ENCODE measurements around the gene ZNF592. TPM values are rescaled to one million over a fixed set of nuclear protein-coding genes. Genes with fewer than 3 reads are reported as not detected.

Gene ZNF592
- total and polyA plus RNA-seq, 11 donors, result 9.7 to 28.6 (median 21.2) TPM

DNA sequence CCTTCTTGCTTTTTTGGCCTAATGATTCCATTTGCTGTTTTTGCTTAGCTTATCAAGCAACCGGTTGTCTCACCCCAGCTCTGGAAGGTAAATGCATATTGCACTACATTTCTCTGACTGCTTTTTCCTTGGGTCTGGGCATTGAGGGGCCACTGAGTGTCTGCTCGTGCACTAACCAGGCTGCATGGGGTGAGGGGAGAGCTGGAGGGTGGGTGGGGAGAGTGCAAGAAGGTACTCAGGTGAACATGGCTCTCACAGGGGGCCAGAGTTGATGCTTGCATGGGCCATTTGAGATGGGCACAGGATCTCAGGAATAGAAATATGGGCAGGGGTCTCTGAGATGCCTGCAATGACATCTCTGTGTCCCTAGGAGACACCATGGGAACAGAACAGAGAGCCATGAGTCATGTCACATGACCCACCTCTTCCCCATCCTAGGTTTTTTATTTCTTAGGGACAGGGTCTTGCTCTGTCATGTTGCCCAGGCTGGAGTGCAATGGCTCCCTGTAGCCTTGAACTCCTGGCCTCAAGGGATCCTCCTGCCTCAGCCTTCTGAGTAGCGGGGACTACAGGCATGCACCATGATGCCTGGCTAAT, 75.0 kb downstream of the ZNF592 start:
- Histone ChIP-seq H3K4me3 (no peak overlapping the region), H3K4me1 (peaks cover 13 to 100% (median 93%) of the 10 kb centered on the region in 12 donors), H3K27ac (peak overlapping the region; percentile 29 to 99 (median 96)), H3K27me3 (no peaks in the 10 kb centered on the region), H3K36me3 (peaks cover 0 to 33% (median 3%) of the 10 kb centered on the region in 9 donors), H3K9me3 (no peaks in the 10 kb centered on the region)
- intact Hi-C loops (cut with DNase I), result loop anchor here in 6 of 10 donors (5.0 to 10.0 kb wide), 4 partner anchors 49 to 239 kb away; partner anchors contain the start of genes NMB (in 4 of the 6) and WDR73 (in 2 of the 6)
- 57 to 75% (median 64%) methylated on average over 3 of the region's 3 CpGs for WGBS, 4 donors
- ATAC-seq (no peak), DNase-seq (no peak)
- TF ChIP-seq, protein P1, sequence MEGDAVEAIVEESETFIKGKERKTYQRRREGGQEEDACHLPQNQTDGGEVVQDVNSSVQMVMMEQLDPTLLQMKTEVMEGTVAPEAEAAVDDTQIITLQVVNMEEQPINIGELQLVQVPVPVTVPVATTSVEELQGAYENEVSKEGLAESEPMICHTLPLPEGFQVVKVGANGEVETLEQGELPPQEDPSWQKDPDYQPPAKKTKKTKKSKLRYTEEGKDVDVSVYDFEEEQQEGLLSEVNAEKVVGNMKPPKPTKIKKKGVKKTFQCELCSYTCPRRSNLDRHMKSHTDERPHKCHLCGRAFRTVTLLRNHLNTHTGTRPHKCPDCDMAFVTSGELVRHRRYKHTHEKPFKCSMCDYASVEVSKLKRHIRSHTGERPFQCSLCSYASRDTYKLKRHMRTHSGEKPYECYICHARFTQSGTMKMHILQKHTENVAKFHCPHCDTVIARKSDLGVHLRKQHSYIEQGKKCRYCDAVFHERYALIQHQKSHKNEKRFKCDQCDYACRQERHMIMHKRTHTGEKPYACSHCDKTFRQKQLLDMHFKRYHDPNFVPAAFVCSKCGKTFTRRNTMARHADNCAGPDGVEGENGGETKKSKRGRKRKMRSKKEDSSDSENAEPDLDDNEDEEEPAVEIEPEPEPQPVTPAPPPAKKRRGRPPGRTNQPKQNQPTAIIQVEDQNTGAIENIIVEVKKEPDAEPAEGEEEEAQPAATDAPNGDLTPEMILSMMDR (IDR thresholded peaks at IDR 0.05), result no peak
- TF ChIP-seq POLR2A (IDR thresholded peaks at IDR 0.05), result no peak

DNA sequence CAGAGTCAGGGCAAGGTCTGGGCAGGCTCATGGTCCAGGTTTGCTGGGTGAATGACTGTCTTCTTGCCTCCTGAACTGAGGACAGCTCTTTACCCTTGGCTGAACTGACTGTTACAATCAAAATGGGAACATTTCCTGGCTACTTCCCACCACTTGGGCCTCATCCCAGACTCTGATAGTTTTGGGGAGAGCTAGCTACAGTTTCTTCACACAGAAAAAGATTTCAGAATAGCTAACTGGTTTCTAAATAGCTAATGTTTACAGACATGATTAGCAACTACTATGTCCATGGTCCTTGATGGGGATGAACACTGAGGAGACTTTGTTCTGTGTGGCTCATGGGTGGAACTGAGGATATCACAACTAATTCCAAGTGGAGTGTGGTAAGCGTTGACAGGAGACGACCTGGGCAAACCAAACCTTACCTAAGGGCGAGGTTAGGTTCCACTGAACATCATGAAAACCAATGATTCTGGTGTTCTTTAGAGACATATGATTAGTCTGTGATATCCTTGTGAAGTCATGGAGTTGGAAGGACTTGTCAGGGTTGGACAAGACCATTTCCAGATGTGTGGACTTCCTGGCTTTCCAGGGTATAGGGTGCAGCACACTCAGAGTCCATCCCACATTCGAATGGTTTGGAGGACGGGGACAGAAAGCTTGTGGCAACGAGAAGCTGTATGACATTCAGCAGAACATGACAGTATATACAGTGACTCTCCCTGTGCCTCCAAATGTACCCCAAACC, 76.0 kb downstream of the ZNF592 start:
- ATAC-seq (peak; percentile 33 to 55 (median 50)), DNase-seq (peak in 3 of 5 donors; percentile 60 to 70 (median 65))
- Histone ChIP-seq H3K4me1 (peaks cover 13 to 100% (median 93%) of the 10 kb centered on the region in 12 donors), H3K36me3 (peaks cover 0 to 40% (median 3%) of the 10 kb centered on the region in 9 donors), H3K27ac (peak overlapping the region in 11 of 12 donors; percentile 47 to 99 (median 96)), H3K9me3 (no peaks in the 10 kb centered on the region), H3K4me3 (no peak overlapping the region), H3K27me3 (no peaks in the 10 kb centered on the region)
- 40 to 59% (median 54%) methylated on average over 6 of the region's 6 CpGs for WGBS, 4 donors
- TF ChIP-seq POLR2A (IDR thresholded peaks at IDR 0.05), result no peak
- TF ChIP-seq, protein P1 (IDR thresholded peaks at IDR 0.05), result no peak
- intact Hi-C loops (cut with DNase I), result loop anchor here in 6 of 10 donors (5.0 to 10.0 kb wide), 5 partner anchors 48 to 240 kb away; partner anchors contain the start of genes NMB (in 4 of the 6) and WDR73 (in 2 of the 6)

DNA sequence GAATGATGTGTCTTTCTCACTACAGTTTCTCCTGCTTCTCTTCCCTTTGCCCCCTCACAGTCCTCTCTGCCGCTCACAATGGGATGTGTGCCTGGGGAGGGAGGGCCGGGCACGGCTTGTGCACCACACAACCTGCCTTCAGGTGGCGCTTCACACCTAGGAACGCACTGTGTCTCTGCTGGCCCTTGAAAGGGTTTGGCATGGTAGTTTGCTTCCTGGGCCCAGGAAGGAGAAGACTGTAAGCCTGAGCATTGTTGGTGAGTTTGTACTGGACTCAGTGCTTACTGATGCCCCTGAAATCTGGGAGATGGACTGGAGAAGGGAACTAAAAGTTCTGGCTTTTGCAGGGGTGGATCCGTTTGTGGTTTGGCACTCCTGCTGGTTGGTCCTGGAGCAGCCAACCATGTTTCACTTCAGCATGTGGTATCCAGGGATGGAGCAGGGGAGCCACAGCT, 78.0 kb downstream of the ZNF592 start:
- Histone ChIP-seq H3K4me1 (peaks cover 10 to 100% (median 94%) of the 10 kb centered on the region in 12 donors), H3K36me3 (peaks cover 0 to 52% (median 3%) of the 10 kb centered on the region in 9 donors)

More for the DNA sequence above, 78.0 kb downstream of the ZNF592 start:
- DNase-seq, result peak in 3 of 5 donors; percentile 38 to 47 (median 46)
- 39 to 75% (median 65%) methylated on average over 6 of the region's 6 CpGs for WGBS, 4 donors
- TF ChIP-seq, protein P1 (IDR thresholded peaks at IDR 0.05), result peak in 10 of 12 donors; percentile 8 to 43 (median 30)
- no peak for TF ChIP-seq POLR2A (IDR thresholded peaks at IDR 0.05)
- Histone ChIP-seq H3K9me3 (no peaks in the 10 kb centered on the region), H3K27me3 (no peaks in the 10 kb centered on the region), H3K27ac (peak overlapping the region in 11 of 12 donors; percentile 54 to 99 (median 96)), H3K4me3 (no peak overlapping the region)
- ATAC-seq, result peak; percentile 16 to 37 (median 24)
- intact Hi-C loops (cut with DNase I), result loop anchor here in 4 of 10 donors (5.0 to 10.0 kb wide), 3 partner anchors 96 to 242 kb away; partner anchors contain the start of genes NMB (in 2 of the 4) and WDR73 (in 2 of the 4)

Data from heart left ventricle (tissue), 16 donors.